Ascending aorta (tissue), 2 donors: Measurements from ENCODE around the gene ABCB8. TPM values are rescaled to one million over a fixed set of nuclear protein-coding genes. Genes with fewer than 3 reads are reported as not detected.
A peak's percentile ranks its signal among the peaks of the same experiment; 100 is the strongest.

Source experiments
- DNase-seq, 2 donors: peaks; one replicate each; pipeline ENCODE4 v3.0.0-alpha.2; 2019; ENCODE audit warnings: low spot score in 2 of 2
- H3K27ac ChIP-seq, 2 donors: fragments of 200-600 bp; sonication (generic); one replicate each; pipeline ENCODE4 v1.5.1; 2016 to 2017; ENCODE audit warnings: mild to moderate bottlenecking in 1 of 2
- H3K27me3 ChIP-seq: fragments of 200-600 bp; sonication (generic); one replicate; pipeline ENCODE4 v1.5.1; 2017
- H3K36me3 ChIP-seq, 2 donors: fragments of 200-600 bp; sonication (generic); one replicate each; pipeline ENCODE4 v1.5.1; 2016
- H3K4me1 ChIP-seq, 2 donors: fragments of 200-600 bp; sonication (generic); one replicate each; pipeline ENCODE4 v1.5.1; 2016 to 2017; ENCODE audit warnings: mild to moderate bottlenecking in 1 of 2
- H3K4me3 ChIP-seq, 2 donors: fragments of 200-600 bp; sonication (generic); one replicate each; pipeline ENCODE4 v1.5.1; 2016 to 2017; ENCODE audit warnings: mild to moderate bottlenecking in 1 of 2
- H3K9me3 ChIP-seq, 2 donors: fragments of 200-600 bp; sonication (generic); one replicate each; pipeline ENCODE4 v1.5.1; 2016
- intact Hi-C: fragments of 100-400 bp; cut with DNase I; formaldehyde crosslinking; loops from one replicate; pipeline ENCODE4 v1.15.1; 2023
- total RNA-seq: library from RNA; depleted of rRNA; stranded (reverse); fragments of >200 nt; gene quantifications from one replicate; pipeline ENCODE4 v1.1.0, GENCODE V29; 2016
- TF ChIP-seq, protein P1 (sequence below), 3 experiments: fragments of 200-600 bp in 2 of 3; fragments of 450-650 bp in 1 of 3; sonication (generic) in 2 of 3; IDR thresholded peaks; one replicate each; pipeline ENCODE4 v1.5.1; 2016 to 2019; ENCODE audit warnings: antibody characterized with exemption in 3 of 3, mild to moderate bottlenecking in 1 of 3, moderate library complexity in 1 of 3

ABCB8 gene
- 50.8 TPM for total RNA-seq

DNA sequence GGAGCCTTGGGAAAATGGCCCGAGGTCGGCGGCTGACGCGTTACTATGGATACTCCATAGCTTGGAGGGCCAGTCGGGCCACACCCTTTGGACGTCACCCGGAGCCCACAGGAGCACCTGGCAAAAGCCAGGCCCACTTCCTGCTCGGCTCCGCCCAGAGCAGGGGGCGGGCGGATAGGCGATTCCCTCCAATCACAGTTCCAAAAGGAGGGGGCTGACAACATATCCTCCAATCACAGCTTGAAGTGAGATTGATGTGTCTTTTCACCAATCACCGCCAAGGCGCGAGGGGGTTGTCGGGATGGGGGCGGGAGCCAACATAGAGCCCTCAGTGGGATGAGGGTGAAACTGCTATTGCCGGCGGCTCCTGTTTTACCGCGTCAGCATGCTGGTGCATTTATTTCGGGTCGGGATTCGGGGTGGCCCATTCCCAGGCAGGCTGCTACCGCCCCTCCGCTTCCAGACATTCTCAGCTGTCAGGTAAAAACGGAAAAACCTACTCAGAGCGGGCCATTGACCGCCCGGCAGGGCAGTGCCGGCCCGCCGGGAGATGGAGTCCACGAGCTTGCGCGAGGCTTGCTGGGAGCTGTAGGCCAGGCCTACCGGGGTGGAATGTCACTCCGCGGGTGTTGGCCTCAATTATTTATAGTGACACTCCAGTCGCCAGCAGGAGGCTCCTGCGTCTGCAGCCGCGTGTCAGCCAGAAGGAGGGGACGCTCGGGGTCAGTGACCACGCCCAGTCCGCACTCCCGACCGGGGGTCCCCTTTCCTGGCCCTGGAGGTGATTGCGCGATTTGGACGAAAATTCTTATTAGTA, at the start of gene ABCB8:
TSS of gene ABCB8 (plus strand) at position 320 of the 817 bp plus-strand sequence. CDS start at position 386, 66 bp downstream.
- Histone ChIP-seq H3K27me3 (no peaks in the 10 kb centered on the region), H3K27ac (peak within 1 kb of the TSS; percentile 60 to 78), H3K4me1 (peaks cover 0 to 7% of the 10 kb centered on the region in 2 donors), H3K4me3 (peak within 1 kb of the TSS; percentile 68 to 77), H3K9me3 (no peaks in the 10 kb centered on the region), H3K36me3 (no peaks in the 10 kb centered on the region)
- peak; percentile 98 to 100 for DNase-seq
- TF ChIP-seq, protein P1, sequence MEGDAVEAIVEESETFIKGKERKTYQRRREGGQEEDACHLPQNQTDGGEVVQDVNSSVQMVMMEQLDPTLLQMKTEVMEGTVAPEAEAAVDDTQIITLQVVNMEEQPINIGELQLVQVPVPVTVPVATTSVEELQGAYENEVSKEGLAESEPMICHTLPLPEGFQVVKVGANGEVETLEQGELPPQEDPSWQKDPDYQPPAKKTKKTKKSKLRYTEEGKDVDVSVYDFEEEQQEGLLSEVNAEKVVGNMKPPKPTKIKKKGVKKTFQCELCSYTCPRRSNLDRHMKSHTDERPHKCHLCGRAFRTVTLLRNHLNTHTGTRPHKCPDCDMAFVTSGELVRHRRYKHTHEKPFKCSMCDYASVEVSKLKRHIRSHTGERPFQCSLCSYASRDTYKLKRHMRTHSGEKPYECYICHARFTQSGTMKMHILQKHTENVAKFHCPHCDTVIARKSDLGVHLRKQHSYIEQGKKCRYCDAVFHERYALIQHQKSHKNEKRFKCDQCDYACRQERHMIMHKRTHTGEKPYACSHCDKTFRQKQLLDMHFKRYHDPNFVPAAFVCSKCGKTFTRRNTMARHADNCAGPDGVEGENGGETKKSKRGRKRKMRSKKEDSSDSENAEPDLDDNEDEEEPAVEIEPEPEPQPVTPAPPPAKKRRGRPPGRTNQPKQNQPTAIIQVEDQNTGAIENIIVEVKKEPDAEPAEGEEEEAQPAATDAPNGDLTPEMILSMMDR (IDR thresholded peaks at IDR 0.05): peak in 2 of 3 experiments; percentile 59 to 68
- intact Hi-C loops: loop anchor here (1.0 to 10.0 kb wide), 6 partner anchors 30 to 1194 kb away; partner anchors contain the start of genes ABCF2, FASTK and ZNF862

DNA sequence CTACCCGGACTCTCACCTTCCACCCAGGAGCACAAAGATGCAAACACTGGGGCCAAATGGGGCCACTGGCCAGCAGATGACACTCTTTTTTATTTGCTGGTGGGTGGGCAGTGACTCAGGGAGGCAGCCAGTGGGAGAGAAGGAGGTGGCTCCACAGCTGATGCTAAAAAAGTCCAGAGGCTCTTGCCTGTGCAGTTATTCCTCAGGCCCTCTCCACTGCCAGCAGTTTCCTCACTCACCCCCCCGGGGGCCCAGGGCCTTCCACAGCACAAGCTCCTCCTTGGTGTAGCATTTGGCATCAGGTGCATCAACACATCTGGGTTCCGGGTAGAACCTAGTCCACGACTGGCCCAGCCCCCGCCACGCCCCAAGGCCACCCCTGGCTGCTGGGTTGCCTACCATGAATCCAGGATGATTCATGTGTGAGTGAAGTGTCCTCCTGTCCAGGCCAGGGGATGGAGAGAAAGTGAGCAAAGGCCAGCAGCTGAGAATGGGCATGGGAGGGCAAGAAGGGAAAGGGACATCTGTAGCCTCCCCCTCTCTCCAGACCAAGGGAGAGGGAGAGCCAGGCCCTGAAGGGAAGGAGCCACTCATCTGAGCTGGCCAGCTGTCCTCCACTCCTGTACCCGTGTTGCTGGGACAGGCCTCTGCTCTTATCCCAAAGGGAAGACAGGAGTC, 48.4 kb upstream of the ABCB8 start:
- no peak for DNase-seq
- Histone ChIP-seq H3K27me3 (peaks cover 28% of the 10 kb centered on the region), H3K9me3 (no peaks in the 10 kb centered on the region), H3K4me1 (peaks cover 4 to 8% of the 10 kb centered on the region in 2 donors), H3K27ac (no peak overlapping the region), H3K36me3 (no peaks in the 10 kb centered on the region), H3K4me3 (peak overlapping the region in 1 of 2 donors; percentile 61)
- intact Hi-C loops: no loop called here
- TF ChIP-seq, protein P1 (IDR thresholded peaks at IDR 0.05): no peak

GRCh38 chr7:150980663-150981062, 47.6 kb upstream of the ABCB8 start:
- DNase-seq: no peak
- H3K27ac ChIP-seq: no peak overlapping the region

DNA sequence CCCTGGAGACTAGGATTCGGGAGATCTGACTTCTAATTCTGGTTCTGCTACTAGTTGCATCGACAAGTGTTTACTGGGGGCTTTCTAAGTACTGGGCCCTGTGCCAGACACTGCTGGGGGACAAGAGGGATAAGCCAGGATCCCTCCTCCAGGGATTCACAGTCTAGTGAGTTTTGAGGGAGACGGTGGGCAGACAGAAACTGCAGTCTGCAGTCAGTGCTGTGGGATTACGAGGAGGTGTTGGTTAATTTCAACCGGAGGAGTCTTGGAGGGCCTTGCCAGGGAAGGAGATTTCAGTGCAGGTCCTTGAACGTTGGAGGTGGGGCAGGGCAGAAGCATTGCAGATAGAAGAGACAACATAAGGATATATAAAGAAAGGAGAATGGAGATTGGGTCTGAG, 46.6 kb upstream of the ABCB8 start:
- Histone ChIP-seq H3K36me3 (no peaks in the 10 kb centered on the region), H3K4me3 (no peak overlapping the region), H3K27me3 (peaks cover 15% of the 10 kb centered on the region), H3K27ac (no peak overlapping the region), H3K9me3 (no peaks in the 10 kb centered on the region), H3K4me1 (peaks cover 3 to 8% of the 10 kb centered on the region in 2 donors)
- intact Hi-C loops: no loop called here
- DNase-seq: no peak
- TF ChIP-seq, protein P1 (IDR thresholded peaks at IDR 0.05): no peak

More at GRCh38 chr7:150980663-150981062, 47.6 kb upstream of the ABCB8 start:
- H3K36me3 ChIP-seq: no peaks in the 10 kb centered on the region
- TF ChIP-seq, protein P1 (IDR thresholded peaks at IDR 0.05): no peak
- no peaks in the 10 kb centered on the region for H3K9me3 ChIP-seq
- intact Hi-C loops: no loop called here
- H3K4me3 ChIP-seq: no peak overlapping the region
- peaks cover 22% of the 10 kb centered on the region for H3K27me3 ChIP-seq
- peaks cover 3 to 8% of the 10 kb centered on the region in 2 donors for H3K4me1 ChIP-seq

DNA sequence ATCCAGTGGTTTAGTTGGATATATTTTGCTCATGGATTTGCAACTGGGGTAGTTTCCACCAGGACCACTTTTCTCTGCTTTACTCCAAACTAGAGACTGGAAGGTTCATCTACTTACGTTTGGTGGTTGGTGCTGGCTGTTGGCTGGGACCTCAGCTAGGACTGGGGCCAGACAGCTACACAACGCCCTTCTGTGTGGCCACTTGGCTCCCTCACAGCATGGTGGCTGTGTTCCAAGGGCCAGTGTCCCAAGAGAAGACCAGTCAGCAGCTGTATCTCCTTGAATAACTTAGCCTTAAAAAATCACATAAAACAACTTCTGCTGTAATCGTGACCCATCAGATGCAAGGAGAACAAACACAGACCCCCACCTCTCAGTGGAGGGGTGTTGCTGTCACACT, 45.9 kb upstream of the ABCB8 start:
- Histone ChIP-seq H3K27me3 (peaks cover 10% of the 10 kb centered on the region), H3K4me1 (peaks cover 3 to 7% of the 10 kb centered on the region in 2 donors), H3K36me3 (no peaks in the 10 kb centered on the region), H3K27ac (no peak overlapping the region), H3K4me3 (no peak overlapping the region), H3K9me3 (no peaks in the 10 kb centered on the region)
- TF ChIP-seq, protein P1 (IDR thresholded peaks at IDR 0.05): no peak
- DNase-seq: no peak
- intact Hi-C loops: no loop called here
